HG03108 (cell line): ENCODE data around the gene CPVL.
"Not testable (repeated sequence)": the region's sequence is repeated elsewhere in the genome, so short reads cannot be mapped to it uniquely, and the experiment has no call there.

Source experiments
- ATAC-seq: cut with Tn5 transposase; IDR thresholded peaks from one replicate; pipeline ENCODE4 v1.9.1; 2021; ENCODE audit warnings: moderate library complexity; ENCODE audit not compliant: unreplicated experiment

The CPVL gene

GRCh38 chr7:29122081-29122480 is 24.3 kb downstream of the CPVL start:
- no peak for ATAC-seq

GRCh38 chr7:29120955-29121354 is 25.4 kb downstream of the CPVL start:
- no peak for ATAC-seq

- ATAC-seq, result no peak
Measured at GRCh38 chr7:29119538-29119937, 26.8 kb downstream of the CPVL start.

- no peak for ATAC-seq
Measured at GRCh38 chr7:29116361-29117200, 29.8 kb downstream of the CPVL start.

DNA sequence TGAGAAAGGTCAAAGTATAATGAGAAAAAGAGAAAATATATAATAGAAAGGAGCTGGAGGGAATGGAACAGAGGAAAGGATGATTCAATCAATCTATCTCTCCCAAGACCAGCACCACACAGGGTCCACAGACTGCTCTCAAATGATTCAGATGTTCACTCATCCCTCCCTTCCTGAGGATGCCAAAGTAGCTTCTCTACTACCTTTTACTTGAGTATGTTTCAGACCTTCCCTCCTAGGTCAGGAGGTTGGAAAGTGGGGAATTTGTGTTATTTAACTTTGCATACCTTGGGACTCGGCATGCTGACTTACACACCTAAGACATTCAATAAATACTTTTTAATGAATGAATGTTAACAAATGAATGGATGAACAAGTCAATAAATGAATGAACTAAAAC is 30.6 kb downstream of the CPVL start:
- ATAC-seq, result no peak

- ATAC-seq, result no peak
Measured at GRCh38 chr7:29115130-29115687, 31.1 kb downstream of the CPVL start.

- ATAC-seq, result not testable (repeated sequence)
Measured at GRCh38 chr7:29114266-29114665, 32.1 kb downstream of the CPVL start.

GRCh38 chr7:29113384-29114102 is 32.8 kb downstream of the CPVL start:
- no peak for ATAC-seq

DNA sequence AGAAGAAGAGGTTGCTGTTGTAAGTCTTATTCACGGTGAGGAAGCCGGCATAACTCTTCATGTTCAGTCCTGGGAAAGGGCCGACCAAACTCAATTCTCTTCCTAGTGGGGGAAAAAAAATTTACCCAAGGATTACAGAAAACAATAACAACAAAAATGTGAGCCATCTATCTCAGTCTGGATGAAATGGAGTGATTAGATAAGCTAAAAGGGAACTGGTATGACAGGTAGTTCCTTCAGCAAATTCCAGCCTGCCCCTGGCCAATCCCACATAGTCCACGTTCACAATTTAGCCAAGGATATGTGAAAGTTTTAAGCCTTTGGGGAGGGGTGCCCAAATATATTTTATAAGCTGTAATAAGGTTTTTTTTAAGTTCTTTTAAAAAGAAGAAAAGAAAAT is 33.6 kb downstream of the CPVL start:
- ATAC-seq, result no peak

- ATAC-seq, result no peak
Measured at GRCh38 chr7:29109899-29110298, 36.4 kb downstream of the CPVL start.

GRCh38 chr7:29109358-29109757 is 37.0 kb downstream of the CPVL start:
- no peak for ATAC-seq

GRCh38 chr7:29107056-29107455 is 39.3 kb downstream of the CPVL start:
- no peak for ATAC-seq

DNA sequence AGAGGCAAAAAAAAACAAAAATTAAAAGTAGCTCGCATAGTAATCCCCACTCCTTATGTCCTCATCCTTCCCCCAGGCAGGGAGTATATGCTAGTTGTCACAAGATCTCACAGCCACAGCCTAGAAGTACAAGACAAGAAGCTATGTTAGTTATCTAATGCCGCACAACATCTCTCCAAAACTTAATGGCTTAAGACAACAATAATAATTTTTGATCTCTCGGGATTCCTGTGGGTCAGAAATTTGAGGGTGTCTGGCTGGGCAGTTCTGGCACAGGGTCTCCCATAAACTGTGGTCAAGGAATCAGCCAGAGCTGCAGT is 39.7 kb downstream of the CPVL start:
- no peak for ATAC-seq

GRCh38 chr7:29105752-29106668 is 40.3 kb downstream of the CPVL start:
- no peak for ATAC-seq

DNA sequence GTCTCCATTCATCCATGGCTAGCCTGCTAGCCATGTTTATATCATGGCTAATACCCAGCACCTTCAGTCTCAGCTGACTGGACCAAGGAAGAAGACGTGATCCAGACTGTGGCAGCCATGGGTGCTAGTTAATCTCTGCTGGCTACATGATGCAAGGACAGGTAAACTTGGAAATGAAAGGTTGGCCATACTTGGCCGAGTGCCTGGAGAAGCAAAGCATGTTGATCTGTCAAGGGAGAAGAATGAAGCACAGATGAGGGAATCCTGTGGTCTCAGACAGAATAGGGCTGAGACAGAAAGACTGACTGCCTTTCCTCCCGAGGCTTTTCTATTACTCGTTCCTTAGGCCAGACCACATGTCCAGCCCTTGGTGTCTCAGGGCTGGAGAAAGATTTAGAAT is 41.1 kb downstream of the CPVL start:
- no peak for ATAC-seq

- no peak for ATAC-seq
Measured at GRCh38 chr7:29102558-29103151, 43.7 kb downstream of the CPVL start.

DNA sequence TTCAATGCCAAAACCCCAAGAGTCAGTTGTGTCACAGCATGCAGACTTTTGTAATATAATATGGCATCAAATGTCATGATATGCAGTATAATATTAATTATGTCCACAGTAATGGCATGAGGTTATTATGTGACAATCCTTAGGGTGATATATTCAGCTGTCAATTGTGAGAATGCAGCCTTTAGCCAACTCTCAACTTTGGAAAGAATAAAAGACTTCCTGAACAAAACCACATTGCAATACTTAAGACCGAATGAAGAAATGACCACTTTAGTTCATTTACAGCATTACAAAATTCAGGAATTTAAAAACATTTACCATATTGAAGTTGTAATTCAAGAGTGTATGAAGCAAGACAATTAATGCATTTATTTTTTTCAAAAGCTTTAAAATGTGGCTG is 45.4 kb downstream of the CPVL start:
- ATAC-seq, result no peak

DNA sequence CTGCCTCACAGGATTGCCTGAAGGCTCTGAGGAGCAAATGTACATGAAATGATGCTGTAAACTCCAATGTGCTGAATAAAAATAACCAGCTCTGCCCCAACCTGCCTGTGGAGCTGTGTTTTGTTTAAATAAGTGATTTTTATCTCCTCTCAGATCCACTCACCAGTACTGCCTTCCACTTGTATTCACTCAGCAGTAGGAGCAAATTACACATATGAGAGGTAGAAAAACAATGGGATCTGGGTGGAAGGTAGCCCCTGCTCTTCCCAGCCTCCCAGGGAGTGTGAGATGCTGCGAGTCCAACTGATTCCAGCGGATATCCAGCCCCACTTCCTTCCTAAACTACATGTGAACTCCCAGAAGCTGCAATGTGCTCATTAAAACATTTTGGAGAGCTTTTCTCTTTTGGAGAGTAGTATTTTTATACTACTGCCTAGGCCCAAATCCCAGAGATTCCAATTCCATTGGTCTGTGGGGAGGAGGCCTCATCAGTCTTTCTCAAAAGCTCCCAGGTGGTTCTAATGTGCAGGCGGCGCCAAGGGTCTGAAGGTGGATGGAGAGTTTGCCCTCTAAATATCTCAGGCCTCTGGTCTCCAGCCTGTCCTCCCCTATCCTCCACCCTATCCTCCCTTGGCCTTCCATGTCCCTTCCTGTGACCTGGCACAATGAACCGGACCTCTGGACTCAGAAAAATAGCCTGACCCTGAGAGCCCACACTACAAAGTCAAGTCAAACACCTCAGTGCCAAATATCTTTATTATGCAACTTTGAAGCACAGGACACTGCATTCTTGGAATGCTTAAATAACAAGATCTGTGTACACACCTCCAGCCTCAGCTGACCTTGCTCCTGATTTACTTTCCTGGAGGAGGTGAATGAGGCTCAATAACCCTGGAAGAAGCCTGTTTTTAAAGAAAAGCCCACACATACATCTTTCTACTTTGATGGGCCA is 46.2 kb downstream of the CPVL start:
- no peak for ATAC-seq

DNA sequence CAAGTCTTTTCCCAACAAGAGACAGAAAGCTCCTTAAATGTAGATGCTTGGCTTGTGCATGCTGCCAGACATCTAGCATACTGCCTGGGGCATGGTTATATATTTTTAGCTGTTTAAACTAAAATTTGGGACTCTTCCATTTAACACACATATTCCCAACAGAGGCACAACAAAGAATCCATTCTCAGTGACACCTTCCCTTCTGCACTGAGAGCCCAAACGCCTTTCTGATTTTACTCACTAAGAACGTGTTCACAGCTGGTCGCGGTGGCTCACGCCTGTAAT is 49.9 kb downstream of the CPVL start:
- ATAC-seq, result no peak
